ENCODE results near the gene SLC24A1.

DNA sequence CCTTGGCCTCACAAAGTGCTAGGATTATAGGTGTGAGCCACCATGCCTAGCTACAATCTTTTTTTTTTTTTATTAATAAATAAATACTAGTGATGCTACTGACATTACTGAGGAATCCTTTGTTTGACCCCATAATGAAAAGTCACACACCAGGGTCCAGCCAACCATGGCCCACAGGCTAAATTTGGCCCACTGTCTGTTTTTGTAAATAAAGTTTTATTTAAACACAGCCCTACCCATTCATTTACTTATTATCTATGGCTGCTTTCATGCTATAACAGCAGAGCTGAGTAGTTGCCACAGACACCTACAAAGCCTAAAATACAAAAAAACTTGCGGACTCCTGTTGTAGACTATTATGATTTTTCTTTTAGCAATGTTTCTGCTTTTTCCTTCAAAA, 18.2 kb upstream of the SLC24A1 start:
- no peak for TF ChIP-seq POLR2A (IDR thresholded peaks at IDR 0.05; ENCODE audit: low read depth, low read length)
- TF ChIP-seq, protein P1, sequence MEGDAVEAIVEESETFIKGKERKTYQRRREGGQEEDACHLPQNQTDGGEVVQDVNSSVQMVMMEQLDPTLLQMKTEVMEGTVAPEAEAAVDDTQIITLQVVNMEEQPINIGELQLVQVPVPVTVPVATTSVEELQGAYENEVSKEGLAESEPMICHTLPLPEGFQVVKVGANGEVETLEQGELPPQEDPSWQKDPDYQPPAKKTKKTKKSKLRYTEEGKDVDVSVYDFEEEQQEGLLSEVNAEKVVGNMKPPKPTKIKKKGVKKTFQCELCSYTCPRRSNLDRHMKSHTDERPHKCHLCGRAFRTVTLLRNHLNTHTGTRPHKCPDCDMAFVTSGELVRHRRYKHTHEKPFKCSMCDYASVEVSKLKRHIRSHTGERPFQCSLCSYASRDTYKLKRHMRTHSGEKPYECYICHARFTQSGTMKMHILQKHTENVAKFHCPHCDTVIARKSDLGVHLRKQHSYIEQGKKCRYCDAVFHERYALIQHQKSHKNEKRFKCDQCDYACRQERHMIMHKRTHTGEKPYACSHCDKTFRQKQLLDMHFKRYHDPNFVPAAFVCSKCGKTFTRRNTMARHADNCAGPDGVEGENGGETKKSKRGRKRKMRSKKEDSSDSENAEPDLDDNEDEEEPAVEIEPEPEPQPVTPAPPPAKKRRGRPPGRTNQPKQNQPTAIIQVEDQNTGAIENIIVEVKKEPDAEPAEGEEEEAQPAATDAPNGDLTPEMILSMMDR (conservative IDR thresholded peaks at IDR 0.05; ENCODE audit: low read depth, low read length) = no peak
- no peak for TF ChIP-seq USF2 (IDR thresholded peaks at IDR 0.05; ENCODE audit: low read depth, low read length)
- no peak for TF ChIP-seq CEBPB (IDR thresholded peaks at IDR 0.05; ENCODE audit: low read depth, low read length)
- no peak for TF ChIP-seq RFX5 (IDR thresholded peaks at IDR 0.05; ENCODE audit: low read depth, low read length)
- TF ChIP-seq BHLHE40 (IDR thresholded peaks at IDR 0.05; ENCODE audit: low read depth, low read length) = no peak
- TF ChIP-seq SMC3 (IDR thresholded peaks at IDR 0.05; ENCODE audit: low read depth, low read length) = no peak
- no peak for TF ChIP-seq MAFK (IDR thresholded peaks at IDR 0.05; ENCODE audit: low read depth, low read length)
- no peak for TF ChIP-seq RAD21 (IDR thresholded peaks at IDR 0.05; ENCODE audit: low read length)
- no peak for TF ChIP-seq MAZ (IDR thresholded peaks at IDR 0.05; ENCODE audit: borderline replicate concordance, low read depth, low read length)
- no peak for TF ChIP-seq FOS (IDR thresholded peaks at IDR 0.05; ENCODE audit: low read depth, low read length)
- TF ChIP-seq RCOR1 (IDR thresholded peaks at IDR 0.05; ENCODE audit: insufficient replicate concordance, low read length) = no peak
- no peak for TF ChIP-seq CHD1 (IDR thresholded peaks at IDR 0.05; ENCODE audit: low read depth, low read length)
